GF-D8 (cell line): ENCODE results near the gene AUP1.
"Not testable (repeated sequence)": the region's sequence is repeated elsewhere in the genome, so short reads cannot be mapped to it uniquely, and the experiment has no call there.

Experiments
- DNase-seq: peaks from one replicate; lab custom pipeline; 2025; lab: John Stamatoyannopoulos, UW

Gene AUP1

GRCh38 chr2:74498500-74499266, 30.8 kb downstream of the AUP1 start:
- no peak for DNase-seq

DNA sequence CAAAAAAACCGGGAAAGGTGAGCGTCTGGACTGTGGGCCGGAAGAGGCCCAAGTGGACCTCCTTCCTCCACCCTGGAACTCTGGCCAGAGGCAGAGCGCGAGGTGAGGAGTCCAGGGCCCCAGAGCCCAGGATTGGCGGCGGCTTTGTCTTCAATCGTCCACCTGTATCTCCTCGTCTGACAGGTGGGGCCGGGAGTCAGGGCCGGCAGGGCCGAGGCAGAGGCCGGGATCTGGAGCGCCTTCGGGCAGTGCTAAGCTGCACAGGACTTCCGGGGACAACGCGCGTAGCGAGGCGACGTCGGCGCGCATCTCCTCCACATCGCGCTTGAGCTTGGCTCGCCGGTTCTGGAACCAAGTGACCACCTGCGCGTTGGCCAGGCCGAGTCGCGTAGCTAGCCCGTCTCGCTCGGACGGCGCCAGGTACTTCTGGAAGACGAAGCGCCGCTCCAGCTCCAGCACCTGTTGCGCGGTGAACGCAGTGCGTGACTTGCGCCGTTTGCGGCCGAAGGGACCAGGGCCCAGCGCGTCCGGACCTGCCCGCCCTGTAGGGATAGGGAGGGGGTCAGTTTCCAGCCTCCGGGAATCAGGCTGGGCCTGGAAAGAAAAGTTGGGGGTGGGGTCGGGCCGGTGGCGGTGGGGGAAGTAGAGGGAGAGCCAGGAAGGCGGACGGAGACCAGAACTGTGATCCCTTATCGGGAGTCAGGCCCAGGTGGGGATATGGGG, 31.6 kb downstream of the AUP1 start:
- no peak for DNase-seq

DNA sequence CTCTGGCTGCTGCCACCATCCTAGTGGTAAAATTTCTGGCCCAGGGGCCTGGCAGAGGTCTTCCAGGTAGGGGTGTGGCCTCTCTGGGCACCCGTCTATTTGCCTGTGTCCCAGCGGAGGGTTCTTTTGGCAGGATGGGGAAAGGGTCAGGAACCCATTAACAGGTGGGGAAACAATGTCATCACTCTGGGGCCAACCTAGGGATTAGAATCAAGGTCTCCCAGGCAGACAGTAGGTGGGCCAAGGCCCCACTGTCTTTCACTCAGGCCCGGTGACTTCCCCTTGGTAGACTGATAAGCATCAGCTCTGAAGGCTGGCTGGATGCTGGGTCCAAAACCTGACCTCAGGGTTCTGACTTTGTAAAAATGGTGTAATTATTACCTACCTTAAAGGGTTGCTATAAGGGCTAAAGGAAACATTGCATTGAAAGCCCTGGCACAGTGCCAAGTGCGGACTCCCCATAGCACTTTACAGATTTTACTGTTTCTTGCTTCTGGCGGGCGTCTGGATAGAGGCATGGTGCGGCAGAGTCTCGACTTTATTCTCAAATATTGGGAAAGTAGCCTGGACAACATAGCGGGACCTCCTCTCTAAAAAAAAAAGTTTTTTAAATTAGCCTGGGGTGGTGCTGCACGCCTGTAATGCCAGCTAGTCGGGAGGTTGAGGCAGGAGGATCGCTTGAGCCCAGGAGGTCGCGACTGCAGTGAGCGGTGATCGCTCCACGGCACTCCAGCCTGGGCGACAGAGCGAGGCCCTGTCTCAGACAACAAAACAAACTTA, 32.3 kb downstream of the AUP1 start:
- DNase-seq: no peak

- no peak for DNase-seq
These were observed 34.1 kb downstream of the AUP1 start for GRCh38 chr2:74495440-74495839.

DNA sequence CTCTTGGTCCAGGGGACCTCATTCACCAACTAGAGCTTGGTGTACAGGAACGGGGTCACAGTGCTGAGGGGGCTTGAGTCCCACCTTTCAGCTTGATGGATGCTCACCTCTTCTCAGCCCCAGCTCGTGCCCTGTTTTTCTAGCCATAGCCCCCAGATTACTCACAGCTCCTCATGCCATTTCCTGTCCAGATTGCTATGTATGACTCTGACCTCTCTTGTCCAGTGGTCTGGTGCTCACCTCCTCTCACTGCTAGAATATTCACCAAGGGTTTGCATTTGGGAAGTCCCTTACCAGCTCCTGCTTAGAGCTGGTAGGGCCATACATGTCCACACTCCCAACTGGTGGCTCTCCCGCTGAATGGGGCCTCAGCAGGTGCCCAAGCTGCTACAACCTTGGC, 36.0 kb downstream of the AUP1 start:
- no peak for DNase-seq

DNA sequence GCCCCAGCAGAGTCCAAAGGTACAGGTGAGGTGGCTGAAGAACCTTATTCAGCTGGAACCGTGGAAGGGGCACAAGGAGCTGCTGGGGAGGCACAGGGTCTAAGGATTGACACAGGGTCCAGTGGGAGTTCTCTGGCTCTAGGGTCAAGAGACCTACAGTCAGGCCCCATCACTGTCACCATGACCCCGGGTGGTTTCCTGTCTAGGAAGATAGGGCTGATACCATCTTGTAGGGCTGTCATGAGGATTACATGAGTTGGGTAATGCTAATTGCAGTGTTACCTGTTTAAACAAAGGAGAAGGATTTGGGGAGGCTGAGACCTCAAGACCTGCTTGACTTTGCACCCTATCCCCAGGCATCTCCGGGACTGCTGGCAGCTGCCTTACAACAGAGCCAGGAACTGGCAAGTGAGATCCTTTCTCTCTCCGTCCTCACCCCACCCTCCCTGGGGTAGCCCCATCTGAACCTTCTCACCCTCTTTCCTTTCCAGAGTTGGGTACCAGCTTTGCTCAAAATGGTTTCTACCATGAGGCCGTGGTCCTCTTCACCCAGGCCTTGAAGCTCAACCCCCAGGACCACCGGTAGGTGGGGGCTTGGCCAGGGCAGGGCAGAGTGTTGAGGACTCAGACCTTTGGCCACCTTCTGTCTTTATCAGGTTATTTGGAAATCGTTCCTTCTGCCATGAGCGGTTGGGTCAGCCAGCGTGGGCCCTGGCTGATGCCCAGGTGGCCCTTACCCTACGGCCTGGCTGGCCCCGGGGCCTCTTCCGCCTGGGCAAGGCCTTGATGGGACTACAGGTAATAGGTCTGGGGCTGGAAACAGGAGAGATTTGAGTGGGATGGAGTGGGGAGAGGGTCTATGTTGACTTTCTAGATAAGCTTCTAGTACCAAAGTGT, 37.6 kb downstream of the AUP1 start:
- DNase-seq: no peak

- no peak for DNase-seq
These were observed 39.6 kb downstream of the AUP1 start for GRCh38 chr2:74489906-74490305.

GRCh38 chr2:74488643-74489481, 40.6 kb downstream of the AUP1 start:
- no peak for DNase-seq

GRCh38 chr2:74486141-74486540, 43.4 kb downstream of the AUP1 start:
- no peak for DNase-seq

GRCh38 chr2:74483675-74484164, 45.8 kb downstream of the AUP1 start:
- not testable (repeated sequence) for DNase-seq

- peak; percentile 88 for DNase-seq
These were observed 46.5 kb downstream of the AUP1 start, which contains the start of the genes CCDC142 and TTC31 for GRCh38 chr2:74482801-74483674. TSS of gene CCDC142 (minus strand) at chr2:74482998. CDS start at chr2:74482837, 161 bp downstream. TSS of gene TTC31 (plus strand) at chr2:74483081. CDS start at chr2:74483096, 15 bp downstream.

DNA sequence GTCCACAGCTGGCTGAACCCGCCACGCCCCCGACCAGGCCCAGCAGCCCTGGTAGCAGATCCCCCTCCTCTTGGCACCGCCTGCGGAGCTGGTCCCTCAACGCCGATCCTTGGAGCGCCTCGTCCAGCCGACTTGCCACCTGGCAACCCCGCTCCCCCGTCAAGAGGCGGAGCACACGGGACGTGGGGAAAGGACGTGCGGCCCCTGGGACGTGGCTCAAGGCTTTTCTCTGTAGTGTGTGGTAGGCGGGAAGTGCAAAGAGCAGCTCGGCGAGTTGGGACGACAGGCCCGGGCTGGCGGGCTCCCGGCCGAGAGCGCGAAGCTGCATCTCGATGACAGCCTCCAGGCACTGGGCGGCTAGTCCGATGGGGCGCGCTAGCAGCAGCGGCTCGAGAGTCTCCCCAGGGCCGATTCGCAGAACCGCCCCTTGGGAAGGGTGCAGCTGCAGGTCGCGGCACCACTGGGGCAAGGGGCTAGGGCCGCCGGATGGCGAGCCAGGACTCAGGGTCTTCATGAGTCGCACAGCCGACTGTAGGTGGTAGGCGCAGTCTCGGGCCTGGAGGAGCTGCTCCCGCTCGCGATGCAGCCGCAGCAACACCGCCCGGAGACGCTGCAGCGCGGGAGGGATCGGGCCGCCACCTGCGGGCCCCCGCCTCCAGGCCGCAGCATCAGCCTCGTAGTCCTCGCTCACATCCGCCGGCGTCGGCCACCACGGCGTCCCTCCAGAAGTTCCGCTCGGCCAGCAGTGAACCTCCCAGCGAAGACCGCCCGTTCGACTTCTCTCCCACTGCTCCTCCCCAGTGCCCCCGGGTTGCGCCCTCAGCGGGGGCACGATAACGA, 47.3 kb downstream of the AUP1 start:
- peak; percentile 31 for DNase-seq

DNA sequence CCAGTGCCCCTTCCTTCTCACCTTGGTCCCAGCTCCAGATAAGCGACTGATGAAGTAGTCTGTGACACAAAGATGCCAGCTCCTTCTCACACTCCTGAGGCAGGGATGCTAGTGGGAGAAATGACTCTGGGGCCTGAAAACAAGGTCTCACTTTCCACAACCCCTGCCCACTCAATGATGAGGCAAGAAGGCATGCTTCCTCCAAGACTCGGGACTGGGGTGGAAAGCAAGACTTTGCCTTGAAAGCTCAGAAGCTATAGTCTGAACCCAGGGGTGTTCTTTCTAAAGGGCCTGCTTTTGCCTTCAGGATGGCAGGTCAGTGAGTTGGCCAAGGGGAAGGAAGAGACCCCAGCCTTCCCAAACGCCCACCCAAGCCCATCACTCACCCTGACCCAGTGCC, 48.1 kb downstream of the AUP1 start:
- no peak for DNase-seq
